Measurements from ENCODE around the gene LUZP2. TPM values are rescaled to one million over a fixed set of nuclear protein-coding genes. Genes with fewer than 3 reads are reported as not detected.

LUZP2 gene
- total and polyA plus RNA-seq, 2 of the 8 experiments (the other 6 are each of a cell fraction or from before 2014, with no cell fraction given) = 0.79 to 1.5 TPM

- no peak overlapping the region for H3K56ac ChIP-seq (replicated peaks; ENCODE audit: insufficient read length, low read depth, low read length)
- peaks cover 0 to 3% (median 0%) of the 10 kb centered on the region in 4 experiments; a peak in 1 of 7 replicates for H3K4me1 ChIP-seq (replicated peaks in 1 of 4; ENCODE audit: control insufficient read depth in 3 of 4, insufficient read depth in 4 of 4, low read length in 3 of 4)
- H4K8ac ChIP-seq (ENCODE audit: extremely low read depth, insufficient read depth, low read length) = no peak overlapping the region
- H2BK120ac ChIP-seq (replicated peaks; ENCODE audit: low read depth, low read length) = no peak overlapping the region
- FAIRE-seq (no peak), DNase-seq (ENCODE audit: low read depth in 1 of 2, low spot score in 2 of 2) (no peak)
- no peak overlapping the region for H3K18ac ChIP-seq (ENCODE audit: extremely low read depth, low read length)
- H4K91ac ChIP-seq (replicated peaks; ENCODE audit: insufficient read length, low read length) = no peak overlapping the region
- no peak overlapping the region for H2AK5ac ChIP-seq (ENCODE audit: low read depth, low read length)
- ChIA-PET CTCF (ENCODE audit: partially characterized antibody) (no interaction called here), POLR2A (ENCODE audit: partially characterized antibody) (no interaction called here)
- H4K20me1 ChIP-seq (replicated peaks in 1 of 2; ENCODE audit: control insufficient read depth in 1 of 2, insufficient read depth in 2 of 2, low read length in 2 of 2) = no peaks in the 10 kb centered on the region
- no peak overlapping the region for H3K4me3 ChIP-seq (ENCODE audit: extremely low read depth in 1 of 4, insufficient read depth in 2 of 4, low read depth in 3 of 4, low read length in 4 of 4)
- H3K36me3 ChIP-seq (ENCODE audit: control insufficient read depth in 2 of 4, insufficient read depth in 4 of 4, low read length in 3 of 4) = no peaks in the 10 kb centered on the region
- no peak overlapping the region for H2BK20ac ChIP-seq (ENCODE audit: low read length)
- H3K79me1 ChIP-seq (ENCODE audit: low read depth, low read length) = no peaks in the 10 kb centered on the region
- H3K9me3 ChIP-seq (ENCODE audit: insufficient read depth in 2 of 2, low read depth in 1 of 2, low read length in 1 of 2) = no peaks in the 10 kb centered on the region
- no peaks in the 10 kb centered on the region for H3K79me2 ChIP-seq (ENCODE audit: control insufficient read depth in 1 of 2, insufficient read depth in 2 of 2, low read length in 2 of 2)
- H4K5ac ChIP-seq (ENCODE audit: insufficient read length, low read depth, low read length) = no peak overlapping the region
- TF ChIP-seq TEAD4 (IDR thresholded peaks at IDR 0.05; ENCODE audit: low read depth, low read length) (no peak), CHD2 (IDR thresholded peaks at IDR 0.05; ENCODE audit: low read length) (no peak), RNF2 (IDR thresholded peaks at IDR 0.05; ENCODE audit: borderline replicate concordance, low read depth, low read length, missing control alignments, poor library complexity, severe bottlenecking) (no peak), HDAC6 (IDR thresholded peaks at IDR 0.05; ENCODE audit: low read depth, low read length) (no peak), SAP30 (IDR thresholded peaks at IDR 0.05; ENCODE audit: insufficient read depth, insufficient replicate concordance, low read length) (no peak), NRF1 (IDR thresholded peaks at IDR 0.05; ENCODE audit: low read depth, low read length) (no peak)
- TF ChIP-seq, protein P1, sequence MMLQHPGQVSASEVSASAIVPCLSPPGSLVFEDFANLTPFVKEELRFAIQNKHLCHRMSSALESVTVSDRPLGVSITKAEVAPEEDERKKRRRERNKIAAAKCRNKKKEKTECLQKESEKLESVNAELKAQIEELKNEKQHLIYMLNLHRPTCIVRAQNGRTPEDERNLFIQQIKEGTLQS (IDR thresholded peaks at IDR 0.05; ENCODE audit: insufficient read depth, low read depth, low read length) = no peak
- TF ChIP-seq, protein P2, sequence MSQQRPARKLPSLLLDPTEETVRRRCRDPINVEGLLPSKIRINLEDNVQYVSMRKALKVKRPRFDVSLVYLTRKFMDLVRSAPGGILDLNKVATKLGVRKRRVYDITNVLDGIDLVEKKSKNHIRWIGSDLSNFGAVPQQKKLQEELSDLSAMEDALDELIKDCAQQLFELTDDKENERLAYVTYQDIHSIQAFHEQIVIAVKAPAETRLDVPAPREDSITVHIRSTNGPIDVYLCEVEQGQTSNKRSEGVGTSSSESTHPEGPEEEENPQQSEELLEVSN (IDR thresholded peaks at IDR 0.05) = no peak
- 100% methylated on average over 1 of the region's 1 CpG; no CpG with 5 or more reads in 1 of the 2 experiments for WGBS, 2 experiments (ENCODE audit: extremely low coverage in 1 of 2, insufficient coverage in 1 of 2, insufficient read length in 1 of 2, insufficient replicate concordance in 2 of 2, low coverage in 1 of 2, low lambda C conversion rate in 2 of 2, missing lambda C conversion rate in 1 of 2)
- no peaks in the 10 kb centered on the region for H3K23me2 ChIP-seq (ENCODE audit: low read depth, low read length)
- no peak overlapping the region for H3K27ac ChIP-seq (ENCODE audit: low read depth, low read length)
- H2BK15ac ChIP-seq (ENCODE audit: low read length) = no peak overlapping the region
- H3K4ac ChIP-seq (replicated peaks; ENCODE audit: insufficient read length, low read depth, low read length) = no peak overlapping the region
- peaks cover 0 to 1% (median 0%) of the 10 kb centered on the region in 4 experiments; a peak in 1 of 7 replicates for H3K27me3 ChIP-seq (replicated peaks in 1 of 4; ENCODE audit: control insufficient read depth in 3 of 4, extremely low read depth in 1 of 4, insufficient read depth in 3 of 4, low read length in 3 of 4)
- no peak overlapping the region for H3K4me2 ChIP-seq (ENCODE audit: insufficient read depth in 1 of 2, low read depth in 2 of 2, low read length in 2 of 2)
- H2BK5ac ChIP-seq (ENCODE audit: low read depth, low read length) = no peak overlapping the region
- no peak overlapping the region for H3K23ac ChIP-seq (ENCODE audit: insufficient read length)
- H3K14ac ChIP-seq (ENCODE audit: insufficient read length) = no peak overlapping the region
- H2AFZ ChIP-seq (ENCODE audit: low read length) = 0 out of 2 replicates have a peak overlapping the region, but pooled peaks have one; percentile 10
- no peak overlapping the region for H2BK12ac ChIP-seq (ENCODE audit: low read depth, low read length)
- H3K9ac ChIP-seq (replicated peaks in 1 of 4; ENCODE audit: extremely low read depth in 1 of 4, low read depth in 3 of 4, low read length in 3 of 4) = no peak overlapping the region
These were observed 129.1 kb downstream of the LUZP2 start for GRCh38 chr11:24625975-24626374.

All from H1 (cell line).